Thymus (tissue), 11 donors: ENCODE measurements around the gene FAM47C. TPM values are rescaled to one million over a fixed set of nuclear protein-coding genes. Genes with fewer than 3 reads are reported as not detected.
"Not testable (repeated sequence)": the region's sequence is repeated elsewhere in the genome, so short reads cannot be mapped to it uniquely, and the experiment has no call there.

ENCODE experiments used
- DNase-seq, 9 donors: peaks; one replicate each; pipeline ENCODE4 v3.0.0-alpha.2; 2013; ENCODE audit warnings: low spot score in 9 of 9, low read depth in 6 of 9, missing footprints in 1 of 9
- H3K27ac ChIP-seq, 2 donors: one replicate each; pipeline ENCODE4 v1.5.1; 2013; ENCODE audit warnings: control low read depth in 1 of 2, low read depth in 1 of 2, low read length in 1 of 2, mild to moderate bottlenecking in 1 of 2, moderate library complexity in 1 of 2
- H3K27me3 ChIP-seq, 2 donors: one replicate each; pipeline ENCODE4 v1.5.1; 2013; ENCODE audit warnings: low read length in 1 of 2; ENCODE audit not compliant: control insufficient read depth in 2 of 2, insufficient read depth in 1 of 2
- H3K36me3 ChIP-seq, 2 donors: one replicate each; pipeline ENCODE4 v1.5.1; 2013; ENCODE audit warnings: low read length in 1 of 2, mild to moderate bottlenecking in 1 of 2, moderate library complexity in 1 of 2; ENCODE audit not compliant: control insufficient read depth in 2 of 2, insufficient read depth in 2 of 2
- H3K4me1 ChIP-seq, 2 donors: one replicate each; pipeline ENCODE4 v1.5.1; 2013; ENCODE audit warnings: low read length in 2 of 2; ENCODE audit not compliant: control insufficient read depth in 2 of 2, insufficient read depth in 2 of 2
- H3K4me3 ChIP-seq, 2 donors: one replicate each; pipeline ENCODE4 v1.5.1; 2013; ENCODE audit warnings: low read length in 2 of 2, control low read depth in 1 of 2, mild to moderate bottlenecking in 1 of 2
- H3K9me3 ChIP-seq, 2 donors: one replicate each; pipeline ENCODE4 v1.5.1; 2013; ENCODE audit warnings: low read length in 1 of 2, mild to moderate bottlenecking in 1 of 2; ENCODE audit not compliant: control insufficient read depth in 2 of 2, insufficient read depth in 1 of 2
- WGBS: extraction: QIAGEN DNeasy Blood & Tissue Kit; methylation state at CpG from one replicate; pipeline ENCODE4 v1.1.7; 2013; 5-methylcytosine and 5-hydroxymethylcytosine counted together
- polyA plus RNA-seq: library from polyadenylated mRNA; stranded (reverse); fragments of 200-250 nt; gene quantifications from one replicate; pipeline ENCODE4 v1.2.3, GENCODE V29; 2013
- total RNA-seq: library from RNA; stranded (reverse); fragments of 120-200 nt; gene quantifications from one replicate; pipeline ENCODE4 v1.2.4, GENCODE V29; 2013
- donor health status: healthy.

The FAM47C gene
- total and polyA plus RNA-seq, 2 donors: 0.02 TPM; not detected in 1

DNA sequence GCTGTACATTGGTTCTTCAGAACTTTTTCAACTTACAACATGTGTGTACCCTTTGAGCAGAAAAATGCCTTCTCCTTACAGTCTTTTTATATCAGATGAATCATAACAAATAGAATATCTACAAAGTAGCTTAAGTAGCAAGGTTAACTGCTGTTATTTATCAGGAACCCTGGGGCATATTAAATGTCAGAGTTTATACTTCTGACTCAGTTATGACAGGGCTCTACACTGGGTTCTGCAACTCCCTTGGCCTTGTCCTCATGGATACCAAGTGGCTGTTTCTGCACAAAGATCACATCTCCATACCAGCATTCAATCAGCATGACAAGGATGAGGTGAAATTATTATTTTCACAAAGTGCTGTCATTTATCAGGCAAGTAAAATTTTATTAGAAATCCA is 49.4 kb downstream of the FAM47C start:
- not testable (repeated sequence) for DNase-seq, H3K4me1 ChIP-seq, H3K4me3 ChIP-seq, H3K9me3 ChIP-seq, H3K27me3 ChIP-seq, H3K36me3 ChIP-seq, H3K27ac ChIP-seq

DNA sequence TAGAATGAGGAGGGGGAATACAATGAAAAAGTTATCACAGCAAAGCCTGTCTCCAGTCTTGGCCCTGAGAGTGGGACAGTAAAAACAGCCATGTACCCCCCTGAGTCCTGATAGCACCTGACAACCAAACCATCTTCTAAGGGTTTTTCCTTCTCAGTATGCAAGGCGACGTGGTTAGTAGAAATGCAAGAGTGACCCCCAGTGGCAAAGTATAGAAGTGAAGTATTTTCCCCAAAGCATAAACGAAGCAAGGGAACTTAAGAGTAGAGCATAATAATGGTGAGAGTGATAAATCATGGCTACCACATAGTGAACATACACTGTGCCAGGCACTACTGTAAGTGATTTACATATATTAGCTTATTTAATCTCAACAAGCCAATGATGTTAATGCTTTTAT is 52.8 kb downstream of the FAM47C start:
- Histone ChIP-seq H3K4me1 (no peaks in the 10 kb centered on the region), H3K9me3 (no peaks in the 10 kb centered on the region), H3K27me3 (no peaks in the 10 kb centered on the region), H3K36me3 (no peaks in the 10 kb centered on the region), H3K4me3 (no peak overlapping the region), H3K27ac (no peak overlapping the region)
- peak in 4 of 9 donors; percentile 0 to 39 (median 12) for DNase-seq
- WGBS: 1% methylated on average over 3 of the region's 3 CpGs
